Nucleus accumbens (tissue), 56 donors: Measurements from ENCODE around the gene EPHB6.

ENCODE experiments used
- DNase-seq, 56 donors: peaks; one replicate each; lab custom pipeline; 2025; lab: John Stamatoyannopoulos, UW

The EPHB6 gene

DNA sequence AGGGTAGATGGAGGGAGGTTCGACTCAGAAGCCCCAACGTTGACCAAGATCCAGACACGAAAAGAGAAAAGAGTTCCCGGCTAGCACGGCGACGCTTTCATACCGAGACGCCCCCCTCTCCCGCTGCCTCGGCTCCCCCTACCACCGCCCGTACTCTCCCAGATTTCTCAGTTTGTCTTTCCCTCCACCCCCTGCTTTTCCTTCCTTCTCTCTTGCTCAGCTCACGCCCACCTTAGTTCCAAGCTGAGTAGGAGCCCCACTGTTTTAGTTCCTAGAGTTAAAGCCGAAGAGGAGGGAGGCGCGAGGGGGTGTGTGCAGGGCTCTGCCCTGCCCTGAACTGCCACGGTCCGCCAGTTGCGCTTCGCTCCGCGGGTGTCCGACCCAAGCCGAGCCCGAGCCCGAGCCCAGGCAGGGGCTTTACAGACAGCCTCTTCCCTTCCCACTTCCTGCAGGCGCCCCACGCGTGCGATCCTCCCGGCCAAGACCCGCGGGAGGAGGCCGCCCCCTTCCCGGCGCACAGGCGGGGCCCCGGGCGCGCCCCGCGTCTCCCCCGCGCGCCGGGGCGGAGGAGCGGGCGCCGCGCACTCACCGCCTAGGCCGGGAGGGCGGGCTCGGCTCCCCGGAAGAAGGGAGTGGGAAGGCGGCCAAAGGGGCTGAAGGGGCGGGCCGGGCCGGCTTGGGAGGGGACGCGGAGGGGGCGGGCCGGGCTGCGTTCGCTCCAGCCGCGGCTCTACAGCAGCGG lies at the start of gene EPHB6:
TSS of gene EPHB6 (plus strand) at position 705 of the 742 bp plus-strand sequence. CDS start 8,152 bp downstream, outside the sequence.
- peak in 38 of 56 donors; percentile 30 to 84 (median 64) for DNase-seq

GRCh38 chr7:142805350-142806021 lies 49.4 kb upstream of the EPHB6 start:
- no peak for DNase-seq

- no peak for DNase-seq
Measured at GRCh38 chr7:142806022-142806356, 48.9 kb upstream of the EPHB6 start.

DNA sequence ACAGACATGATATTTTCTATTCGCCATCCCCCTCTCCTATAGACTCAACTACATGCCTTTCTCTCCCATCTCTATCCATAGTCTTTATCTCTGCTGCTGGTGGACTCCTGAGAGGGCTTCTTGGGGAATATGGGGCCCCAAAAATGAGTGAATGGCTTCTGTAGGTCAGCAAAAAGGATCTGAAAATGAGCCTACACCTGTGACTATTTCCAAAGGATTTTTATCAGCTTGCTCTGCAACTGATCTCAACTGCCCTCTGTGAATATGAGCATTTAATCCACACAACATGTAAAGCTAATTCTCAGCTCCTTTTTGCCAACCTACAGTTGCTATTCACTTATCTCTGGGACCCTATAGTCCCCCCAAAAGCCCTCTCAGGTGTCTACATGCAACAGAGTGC lies 47.9 kb upstream of the EPHB6 start:
- DNase-seq, result no peak

DNA sequence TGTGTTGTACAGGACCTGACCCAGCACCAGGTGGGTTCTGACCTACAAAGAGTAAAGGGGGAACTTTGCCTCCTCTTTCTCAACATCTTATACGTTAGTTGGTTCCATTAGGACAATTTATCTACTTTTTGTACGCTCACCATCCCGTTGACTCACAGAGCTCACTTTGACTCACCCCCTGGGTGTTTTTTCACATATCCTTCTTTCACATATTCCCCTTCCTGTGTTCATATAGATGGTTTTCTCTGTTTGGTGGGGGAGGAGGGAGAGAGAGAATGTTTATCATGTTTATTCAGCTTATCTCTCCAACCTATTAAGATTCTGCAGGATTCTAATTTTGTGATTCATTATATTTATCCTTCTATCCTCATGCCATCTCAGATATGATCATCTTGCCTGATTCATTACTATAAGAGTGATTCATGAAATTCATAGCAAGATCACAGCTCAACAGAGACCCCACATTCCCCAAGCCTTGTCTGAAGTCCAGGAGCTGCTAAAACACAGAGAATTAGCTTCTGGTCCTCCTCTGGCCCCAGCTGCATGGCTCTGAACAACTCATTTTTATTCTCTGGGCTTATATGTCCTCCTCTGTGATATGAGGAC lies 46.9 kb upstream of the EPHB6 start:
- DNase-seq, result no peak

DNA sequence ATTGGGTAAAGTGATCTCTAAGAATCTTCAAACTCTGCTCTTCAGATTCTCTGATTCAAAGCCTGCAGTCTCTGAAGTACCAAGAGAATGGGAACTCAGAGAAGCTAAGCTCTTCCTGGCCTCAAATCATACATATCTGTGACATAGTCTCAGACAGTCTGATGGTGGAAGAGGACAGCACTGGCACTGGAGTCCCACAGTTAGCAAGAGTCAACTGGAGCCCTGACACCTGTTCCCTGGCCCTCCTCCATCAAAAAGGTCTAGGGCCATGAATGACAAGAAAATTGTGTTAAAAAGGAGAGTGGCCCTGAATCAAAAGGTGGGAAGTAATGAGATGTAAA lies 46.4 kb upstream of the EPHB6 start:
- no peak for DNase-seq

DNA sequence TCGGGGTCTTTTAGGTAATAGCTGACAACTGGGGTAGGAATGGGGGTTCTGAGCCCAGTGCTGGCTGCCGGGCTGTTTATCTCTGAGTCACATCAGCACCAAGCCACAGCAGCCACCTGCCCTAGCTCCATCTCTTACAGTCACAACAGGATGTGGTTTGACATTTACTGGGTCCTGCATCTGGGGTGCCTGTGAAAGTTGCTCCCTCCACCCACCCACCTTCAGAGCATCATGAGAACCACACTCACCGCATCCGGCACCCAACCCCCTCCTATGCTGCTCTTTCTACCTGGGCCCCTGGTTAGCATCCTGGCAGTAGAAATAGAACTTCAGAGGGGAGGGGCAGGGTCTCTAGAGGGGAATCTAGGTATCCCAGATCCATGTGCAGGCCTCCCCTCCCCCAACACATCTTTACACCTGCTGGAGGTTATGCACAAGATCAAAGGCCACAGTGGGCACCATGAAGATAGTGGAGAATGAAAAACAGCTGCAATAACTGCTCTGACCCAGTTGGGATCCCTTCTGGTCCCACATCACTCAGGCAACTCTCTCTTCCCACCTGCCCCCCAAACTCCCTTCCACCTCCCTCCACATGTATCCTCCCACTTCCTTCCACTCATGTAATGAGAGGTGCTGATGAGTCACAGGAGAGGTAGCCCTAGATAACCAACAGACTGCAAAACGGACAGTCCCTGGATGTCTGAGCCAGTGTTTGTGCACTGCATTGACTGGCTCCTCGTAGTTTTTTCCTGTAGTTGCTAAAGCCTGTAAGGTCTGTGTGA lies 45.9 kb upstream of the EPHB6 start:
- DNase-seq, result peak in 1 of 56 donors; percentile 5

DNA sequence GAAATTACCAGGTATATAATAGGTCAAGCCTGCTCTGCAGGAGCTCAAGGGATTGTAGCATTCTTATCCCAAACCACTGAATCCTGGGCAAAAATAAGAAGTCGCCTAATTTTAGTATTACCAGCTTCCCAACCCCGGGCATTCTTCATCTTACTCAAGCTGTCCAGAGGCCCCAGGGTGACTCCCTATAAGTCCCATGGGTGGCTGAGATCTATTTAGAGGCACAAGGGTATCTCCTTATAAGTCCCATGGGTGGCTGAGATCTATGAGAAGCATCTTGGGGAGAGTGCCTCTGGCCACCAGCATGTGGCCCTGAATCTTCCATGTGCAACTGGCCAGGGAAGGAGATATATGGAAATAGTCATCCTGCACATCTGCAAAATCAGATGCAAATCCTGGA lies 45.2 kb upstream of the EPHB6 start:
- DNase-seq, result no peak

DNA sequence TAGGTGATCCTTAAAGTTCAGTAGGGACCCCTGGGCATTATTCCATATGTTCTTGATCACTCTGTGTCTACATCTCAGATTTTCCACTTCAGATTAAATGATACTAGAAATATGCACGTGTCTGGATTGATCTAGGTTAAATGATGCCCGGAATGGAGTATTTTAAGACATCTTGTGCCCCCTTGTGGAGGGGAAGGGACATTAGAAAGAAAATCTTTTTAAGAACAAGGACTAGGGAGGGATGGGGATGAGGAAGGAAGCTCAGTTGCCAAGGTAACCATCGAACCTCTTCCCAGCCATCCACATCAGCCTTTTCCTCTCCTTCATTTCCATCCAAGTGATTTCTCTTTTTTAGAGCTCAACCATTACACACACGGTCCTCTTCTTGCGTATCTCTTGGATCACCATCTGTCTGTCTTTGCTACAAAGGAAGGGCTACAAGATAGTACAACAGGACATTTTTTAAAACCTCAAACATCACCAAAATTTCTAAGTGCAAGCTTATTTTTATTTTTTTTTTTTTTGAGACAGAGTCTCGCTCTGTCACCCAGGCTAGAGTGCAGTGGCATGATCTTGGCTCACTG lies 43.6 kb upstream of the EPHB6 start:
- peak in 5 of 56 donors; percentile 8 to 21 (median 11) for DNase-seq

GRCh38 chr7:142812437-142813215 lies 42.2 kb upstream of the EPHB6 start:
- no peak for DNase-seq

GRCh38 chr7:142813226-142813625 lies 41.6 kb upstream of the EPHB6 start:
- no peak for DNase-seq

DNA sequence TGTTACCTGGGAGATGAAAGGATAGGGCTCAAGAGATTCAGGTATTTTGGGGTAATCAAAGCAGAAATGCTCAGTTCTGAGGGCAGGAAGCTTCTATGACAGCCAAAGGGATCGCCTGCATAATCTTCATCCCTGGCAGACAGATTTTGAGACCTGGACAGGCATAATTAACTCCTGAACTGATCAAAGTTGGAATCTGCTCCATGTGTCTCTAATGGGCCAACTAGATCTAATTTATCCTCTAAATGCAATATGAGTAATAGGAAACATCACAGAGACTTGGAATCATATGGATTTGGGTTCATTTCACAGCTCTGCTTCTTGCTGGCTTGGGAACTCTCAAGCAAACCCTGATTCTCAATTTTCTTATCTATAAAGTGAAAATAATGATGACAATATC lies 41.2 kb upstream of the EPHB6 start:
- DNase-seq, result no peak

GRCh38 chr7:142814451-142814850 lies 40.4 kb upstream of the EPHB6 start:
- no peak for DNase-seq

DNA sequence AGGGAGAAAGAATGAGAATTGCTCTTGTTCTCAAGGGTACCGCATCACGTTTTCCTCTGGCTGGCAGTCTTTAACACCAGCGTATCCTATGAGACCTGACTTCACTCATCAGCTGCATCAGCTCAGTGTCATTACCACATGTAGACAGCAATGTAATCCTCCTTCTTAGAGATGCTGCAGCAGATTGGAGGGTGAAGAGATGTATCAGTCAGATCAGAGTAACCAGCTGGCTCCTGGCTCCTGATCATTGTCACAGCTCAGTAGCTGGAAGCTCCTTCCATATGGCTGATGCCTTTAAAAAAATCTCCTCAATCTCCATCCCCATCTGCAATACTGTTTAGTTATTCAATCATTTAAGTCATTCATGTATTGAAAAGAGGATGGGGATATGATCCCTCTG lies 39.7 kb upstream of the EPHB6 start:
- no peak for DNase-seq

GRCh38 chr7:142817506-142817905 lies 37.4 kb upstream of the EPHB6 start:
- no peak for DNase-seq

- DNase-seq, result no peak
Measured at GRCh38 chr7:142819530-142819929, 35.3 kb upstream of the EPHB6 start.

GRCh38 chr7:142822714-142823113 lies 32.2 kb upstream of the EPHB6 start:
- no peak for DNase-seq

- no peak for DNase-seq
Measured at GRCh38 chr7:142827951-142828500, 26.9 kb upstream of the EPHB6 start.

GRCh38 chr7:142832417-142832816 lies 22.5 kb upstream of the EPHB6 start:
- no peak for DNase-seq
